RWPE2 (cell line): Measurements from ENCODE around the gene KRTAP5-4.
"Not testable (repeated sequence)": the region's sequence is repeated elsewhere in the genome, so short reads cannot be mapped to it uniquely, and the experiment has no call there.

ENCODE experiments used
- ATAC-seq: fragments of 200-7000 bp; cut with Tn5 transposase; 3 replicates; pipeline ENCODE4 v1.9.1; 2021; ENCODE audit warnings: low read depth
- DNase-seq: peaks from one replicate; pipeline ENCODE4 v3.0.0-alpha.2; 2020; ENCODE audit warnings: low spot score
- H3K27ac ChIP-seq: fragments of 450-650 bp; 2 replicates; pipeline ENCODE4 v1.5.1; 2017; ENCODE audit warnings: mild to moderate bottlenecking; ENCODE audit not compliant: poor library complexity, severe bottlenecking
- H3K27me3 ChIP-seq: fragments of 250-450 bp; sonication (Bioruptor Pico); 2 replicates; pipeline ENCODE4 v1.5.1; 2021; ENCODE audit warnings: mild to moderate bottlenecking, moderate library complexity; ENCODE audit not compliant: insufficient read depth, poor library complexity, severe bottlenecking
- H3K36me3 ChIP-seq: fragments of 250-450 bp; sonication (Bioruptor Pico); 2 replicates; pipeline ENCODE4 v1.5.1; 2020; ENCODE audit warnings: low read depth, mild to moderate bottlenecking, moderate library complexity
- H3K4me1 ChIP-seq: fragments of 250-450 bp; sonication (Bioruptor Pico); 2 replicates; pipeline ENCODE4 v1.5.1; 2021; ENCODE audit warnings: mild to moderate bottlenecking, moderate library complexity; ENCODE audit not compliant: insufficient read depth, poor library complexity, severe bottlenecking
- H3K4me3 ChIP-seq: fragments of 250-450 bp; sonication (Bioruptor Pico); 2 replicates; pipeline ENCODE4 v1.5.1; 2021; ENCODE audit warnings: mild to moderate bottlenecking, moderate library complexity; ENCODE audit not compliant: severe bottlenecking
- H3K9me3 ChIP-seq: fragments of 250-450 bp; sonication (Bioruptor Pico); 2 replicates; pipeline ENCODE4 v1.5.1; 2021; ENCODE audit warnings: mild to moderate bottlenecking, moderate library complexity; ENCODE audit not compliant: severe bottlenecking
- TF ChIP-seq, protein P1 (sequence below): fragments of 450-650 bp; IDR thresholded peaks from one replicate; pipeline ENCODE4 v1.5.1; 2017; ENCODE audit warnings: mild to moderate bottlenecking, moderate library complexity; ENCODE audit not compliant: poor library complexity, severe bottlenecking

Gene KRTAP5-4

GRCh38 chr11:1604711-1605110, 17.2 kb downstream of the KRTAP5-4 start:
- H3K4me3 ChIP-seq = no peak overlapping the region
- H3K36me3 ChIP-seq = no peaks in the 10 kb centered on the region
- H3K27ac ChIP-seq = no peak overlapping the region
- H3K27me3 ChIP-seq = peaks cover 5% of the 10 kb centered on the region
- TF ChIP-seq, protein P1, sequence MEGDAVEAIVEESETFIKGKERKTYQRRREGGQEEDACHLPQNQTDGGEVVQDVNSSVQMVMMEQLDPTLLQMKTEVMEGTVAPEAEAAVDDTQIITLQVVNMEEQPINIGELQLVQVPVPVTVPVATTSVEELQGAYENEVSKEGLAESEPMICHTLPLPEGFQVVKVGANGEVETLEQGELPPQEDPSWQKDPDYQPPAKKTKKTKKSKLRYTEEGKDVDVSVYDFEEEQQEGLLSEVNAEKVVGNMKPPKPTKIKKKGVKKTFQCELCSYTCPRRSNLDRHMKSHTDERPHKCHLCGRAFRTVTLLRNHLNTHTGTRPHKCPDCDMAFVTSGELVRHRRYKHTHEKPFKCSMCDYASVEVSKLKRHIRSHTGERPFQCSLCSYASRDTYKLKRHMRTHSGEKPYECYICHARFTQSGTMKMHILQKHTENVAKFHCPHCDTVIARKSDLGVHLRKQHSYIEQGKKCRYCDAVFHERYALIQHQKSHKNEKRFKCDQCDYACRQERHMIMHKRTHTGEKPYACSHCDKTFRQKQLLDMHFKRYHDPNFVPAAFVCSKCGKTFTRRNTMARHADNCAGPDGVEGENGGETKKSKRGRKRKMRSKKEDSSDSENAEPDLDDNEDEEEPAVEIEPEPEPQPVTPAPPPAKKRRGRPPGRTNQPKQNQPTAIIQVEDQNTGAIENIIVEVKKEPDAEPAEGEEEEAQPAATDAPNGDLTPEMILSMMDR = no peak
- ATAC-seq (no peak), DNase-seq (no peak)
- no peaks in the 10 kb centered on the region for H3K9me3 ChIP-seq
- no peaks in the 10 kb centered on the region for H3K4me1 ChIP-seq

- Histone ChIP-seq H3K4me3 (no peak overlapping the region), H3K9me3 (no peaks in the 10 kb centered on the region), H3K27ac (no peak overlapping the region), H3K4me1 (no peaks in the 10 kb centered on the region), H3K27me3 (peaks cover 5% of the 10 kb centered on the region), H3K36me3 (no peaks in the 10 kb centered on the region)
- DNase-seq = no peak
- TF ChIP-seq, protein P1 = no peak
- no peak for ATAC-seq
Measured at GRCh38 chr11:1604181-1604580, 17.8 kb downstream of the KRTAP5-4 start.

- H3K4me1 ChIP-seq = no peaks in the 10 kb centered on the region
- ATAC-seq = no peak
- H3K27ac ChIP-seq = no peak overlapping the region
- no peaks in the 10 kb centered on the region for H3K36me3 ChIP-seq
- TF ChIP-seq, protein P1 = no peak
- peaks cover 5% of the 10 kb centered on the region for H3K27me3 ChIP-seq
- no peaks in the 10 kb centered on the region for H3K9me3 ChIP-seq
- no peak for DNase-seq
- no peak overlapping the region for H3K4me3 ChIP-seq
Measured at GRCh38 chr11:1603629-1604028, 18.3 kb downstream of the KRTAP5-4 start.

DNA sequence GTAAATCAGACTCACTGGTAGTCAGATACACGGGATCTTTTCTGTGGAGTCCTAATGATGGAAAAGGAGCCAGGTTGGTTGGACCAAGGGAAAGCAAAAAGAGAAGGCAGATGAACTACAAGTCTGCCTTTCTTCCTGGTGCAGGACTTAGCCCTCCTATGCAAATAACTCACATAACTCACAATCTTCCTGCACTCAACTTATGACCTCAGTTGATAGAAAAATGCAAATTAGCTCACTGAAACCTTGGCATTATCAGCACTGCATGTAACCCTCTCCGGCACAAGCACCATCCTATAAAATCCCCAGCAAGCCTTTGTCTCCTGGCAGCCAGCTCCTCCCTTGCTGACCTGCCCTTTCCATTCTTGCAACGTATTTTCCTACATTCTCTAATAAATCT, 20.3 kb downstream of the KRTAP5-4 start:
- not testable (repeated sequence) for H3K27ac ChIP-seq, DNase-seq, H3K9me3 ChIP-seq, ATAC-seq, H3K4me1 ChIP-seq, H3K27me3 ChIP-seq, H3K4me3 ChIP-seq, H3K36me3 ChIP-seq

DNA sequence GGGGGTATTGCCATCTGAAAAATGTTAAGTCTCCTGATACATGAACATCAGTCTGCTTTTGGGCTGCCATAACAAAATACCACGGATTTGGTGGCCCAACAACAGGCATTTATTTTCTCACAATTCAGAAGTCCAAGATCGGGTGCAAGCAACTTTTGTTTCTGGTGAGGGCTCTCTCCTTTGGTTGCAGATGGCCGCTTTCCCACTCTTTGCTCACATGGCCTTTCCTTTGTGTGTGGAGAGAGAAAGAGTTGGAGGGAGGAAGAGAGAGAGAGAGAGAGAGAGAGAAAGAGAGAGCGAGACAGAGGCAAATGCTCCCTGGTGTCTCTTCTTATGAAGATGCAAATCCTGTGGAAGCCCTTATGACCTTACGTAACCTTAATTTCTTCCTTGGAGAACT, 21.3 kb downstream of the KRTAP5-4 start:
- no peak overlapping the region for H3K4me3 ChIP-seq
- no peaks in the 10 kb centered on the region for H3K9me3 ChIP-seq
- DNase-seq (no peak), ATAC-seq (no peak)
- H3K4me1 ChIP-seq = no peaks in the 10 kb centered on the region
- no peaks in the 10 kb centered on the region for H3K36me3 ChIP-seq
- TF ChIP-seq, protein P1 = no peak
- no peak overlapping the region for H3K27ac ChIP-seq
- peaks cover 5% of the 10 kb centered on the region for H3K27me3 ChIP-seq
